Heart right ventricle (tissue), 16 donors: ENCODE measurements around the gene GHRHR. TPM values are rescaled to one million over a fixed set of nuclear protein-coding genes. Genes with fewer than 3 reads are reported as not detected.

Experiments used
- ATAC-seq, 8 donors: fragments of 200-7000 bp; cut with Tn5 transposase; one replicate each; pipeline ENCODE4 v1.9.1; 2020; ENCODE audit warnings: mild to moderate bottlenecking in 8 of 8, moderate library complexity in 8 of 8, moderate number of reproducible peaks in 1 of 8
- DNase-seq, 2 donors: peaks; one replicate each; pipeline ENCODE4 v3.0.0-alpha.2; 2020
- H3K27ac ChIP-seq, 10 donors: fragments of 200-600 bp; sonication (generic) in 2 of 10; one replicate each; pipeline versions ENCODE4 v1.5.0 to v1.8.0; 2020 to 2022; ENCODE audit warnings: mild to moderate bottlenecking in 3 of 10
- H3K27me3 ChIP-seq, 7 donors: fragments of 200-600 bp; one replicate each; pipeline ENCODE4 v1.8.0; 2021 to 2022; ENCODE audit warnings: mild to moderate bottlenecking in 2 of 7
- H3K36me3 ChIP-seq, 9 donors: fragments of 200-600 bp; sonication (generic) in 1 of 9; one replicate each; pipeline versions ENCODE4 v1.5.0 to v1.8.0; 2020 to 2022; ENCODE audit warnings: mild to moderate bottlenecking in 2 of 9
- H3K4me1 ChIP-seq, 9 donors: fragments of 200-600 bp; sonication (generic) in 1 of 9; one replicate each; pipeline versions ENCODE4 v1.5.0 to v1.8.0; 2020 to 2022; ENCODE audit warnings: mild to moderate bottlenecking in 4 of 9
- H3K4me3 ChIP-seq, 10 donors: fragments of 200-600 bp; sonication (generic) in 2 of 10; one replicate each; pipeline versions ENCODE4 v1.5.0 to v1.8.0; 2020 to 2022; ENCODE audit warnings: mild to moderate bottlenecking in 7 of 10, moderate library complexity in 2 of 10
- H3K9me3 ChIP-seq, 11 donors: fragments of 200-600 bp in 10 of 11; sonication (generic) in 2 of 11; one replicate each; pipeline versions ENCODE4 v1.5.0 to v1.8.0; 2013 to 2022; ENCODE audit warnings: mild to moderate bottlenecking in 2 of 11, control low read depth in 1 of 11, moderate library complexity in 1 of 11
- WGBS, 2 donors: extraction: QIAGEN DNeasy Blood & Tissue Kit; methylation state at CpG; one replicate each; pipeline ENCODE4 v1.1.7; 2013; ENCODE audit warnings: inconsistent platforms in 1 of 2; 5-methylcytosine and 5-hydroxymethylcytosine counted together
- intact Hi-C, 10 donors: fragments of 100-400 bp; cut with DNase I; formaldehyde crosslinking; loops; one replicate each; pipeline versions ENCODE4 v1.11.1 to v1.14.2; 2022
- polyA plus RNA-seq, 2 donors: library from polyadenylated mRNA; stranded (reverse); fragments of 200-250 nt; gene quantifications; one replicate each; pipeline ENCODE4 v1.2.3, GENCODE V29; 2013
- total RNA-seq, 10 donors: library from RNA; stranded (reverse); fragmentation: NEBNext Ultra II Directional in 3 of 10; extraction: Animal tissue kit (Norgen Biotek cat#: 25700) in 3 of 10; gene quantifications; one replicate each; pipeline versions ENCODE4 v1.2.1 to v1.2.4, GENCODE V29; 2021 to 2023
- TF ChIP-seq, protein P1 (sequence below), 9 donors: fragments of 200-600 bp; sonication (generic) in 2 of 9; IDR thresholded peaks; one replicate each; pipeline versions ENCODE4 v1.5.0 to v1.8.0; 2021 to 2022; ENCODE audit warnings: antibody characterized with exemption in 9 of 9, mild to moderate bottlenecking in 5 of 9, moderate library complexity in 1 of 9
- donor health status: Arrhythmogenic right ventricular cardiomyopathy.
- donor health status: ischemic (EF 13 %, LVEDD 7.1; RV severe dilation, severe dysfunction).
- donor health status: healthy with polysubstance abuse.
- donor health status: DM: no; HTN: yes; CAD: no.
- donor health status: DM: no; HTN: no; CAD: no.
- donor health status: ischemic (EF 25% LVEDD 6.9; RV normal size, moderate dysfunction).
- donor health status: ischemic (EF 25% LVEDD 5.7; RV mildly dilated, moderate dysfunction).
- donor health status: healthy.
- donor health status: DM: yes; HTN: yes; CAD: no.
- donor health status: Ischemic cardiomyopathy.
- donor health status: ischemic (EF 35%, LVEDD 5.7; RV mildly dilated, moderate dysfunction).
- donor health status: nonischemic (EF 11% LVEDD 7.7; RV severe dilation, severe dysfunction).
- donor health status: DM: yes; HTN: yes; CAD: no.
- donor health status: PGD.
- donor health status: ischemic (EF 29% LVEDD 5.4; RV normal size, mild dysfunction).
- donor health status: nonischemic (EF 23%, LVEDD 6.1; RV moderate dilation, normal function).

GHRHR gene
- total and polyA plus RNA-seq, 12 donors: not detected

- Histone ChIP-seq H3K27ac (no peak overlapping the region), H3K36me3 (no peaks in the 10 kb centered on the region), H3K9me3 (no peaks in the 10 kb centered on the region), H3K4me1 (peaks cover 0 to 19% (median 10%) of the 10 kb centered on the region in 9 donors), H3K4me3 (no peak overlapping the region), H3K27me3 (peaks cover 0 to 23% (median 10%) of the 10 kb centered on the region in 7 donors)
- intact Hi-C loops: loop anchor here in 6 of 10 donors (1.0 to 10.0 kb wide), 4 partner anchors 70 to 660 kb away; partner anchors contain the start of gene ADCYAP1R1 (in 1 of the 6)
- TF ChIP-seq, protein P1, sequence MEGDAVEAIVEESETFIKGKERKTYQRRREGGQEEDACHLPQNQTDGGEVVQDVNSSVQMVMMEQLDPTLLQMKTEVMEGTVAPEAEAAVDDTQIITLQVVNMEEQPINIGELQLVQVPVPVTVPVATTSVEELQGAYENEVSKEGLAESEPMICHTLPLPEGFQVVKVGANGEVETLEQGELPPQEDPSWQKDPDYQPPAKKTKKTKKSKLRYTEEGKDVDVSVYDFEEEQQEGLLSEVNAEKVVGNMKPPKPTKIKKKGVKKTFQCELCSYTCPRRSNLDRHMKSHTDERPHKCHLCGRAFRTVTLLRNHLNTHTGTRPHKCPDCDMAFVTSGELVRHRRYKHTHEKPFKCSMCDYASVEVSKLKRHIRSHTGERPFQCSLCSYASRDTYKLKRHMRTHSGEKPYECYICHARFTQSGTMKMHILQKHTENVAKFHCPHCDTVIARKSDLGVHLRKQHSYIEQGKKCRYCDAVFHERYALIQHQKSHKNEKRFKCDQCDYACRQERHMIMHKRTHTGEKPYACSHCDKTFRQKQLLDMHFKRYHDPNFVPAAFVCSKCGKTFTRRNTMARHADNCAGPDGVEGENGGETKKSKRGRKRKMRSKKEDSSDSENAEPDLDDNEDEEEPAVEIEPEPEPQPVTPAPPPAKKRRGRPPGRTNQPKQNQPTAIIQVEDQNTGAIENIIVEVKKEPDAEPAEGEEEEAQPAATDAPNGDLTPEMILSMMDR (IDR thresholded peaks at IDR 0.05): no peak
- WGBS, 2 donors: 64 to 71% methylated on average over 13 of the region's 13 CpGs
- no peak for DNase-seq
- ATAC-seq: no peak
Observed at GRCh38 chr7:30984359-30985107, 20.8 kb downstream of the GHRHR start.

DNA sequence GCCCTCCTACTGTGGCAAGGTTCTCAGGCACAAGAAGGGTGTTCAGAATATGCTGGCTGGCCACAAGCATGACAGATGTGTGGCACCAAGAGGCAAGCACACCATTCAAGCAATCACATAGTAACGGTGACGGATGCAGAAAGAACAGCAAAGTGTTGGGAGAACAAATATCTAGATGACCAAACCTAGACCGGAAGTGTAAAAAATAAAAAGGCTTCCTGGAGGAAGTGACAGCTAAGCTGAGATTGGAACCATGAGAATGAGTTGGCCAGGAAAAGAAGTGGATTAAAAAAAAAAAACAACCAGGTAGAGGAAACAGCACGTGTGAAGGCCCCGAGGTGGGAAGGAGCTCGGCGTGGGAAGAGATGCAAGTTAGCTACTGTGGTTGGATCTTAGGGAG is 22.0 kb downstream of the GHRHR start:
- 55 to 63% methylated on average over 7 of the region's 7 CpGs for WGBS, 2 donors

GRCh38 chr7:30986331-30986730 is 22.6 kb downstream of the GHRHR start:
- TF ChIP-seq, protein P1 (IDR thresholded peaks at IDR 0.05): no peak
- Histone ChIP-seq H3K9me3 (no peaks in the 10 kb centered on the region), H3K4me3 (no peak overlapping the region), H3K4me1 (peaks cover 0 to 19% (median 10%) of the 10 kb centered on the region in 9 donors), H3K27ac (no peak overlapping the region), H3K36me3 (no peaks in the 10 kb centered on the region), H3K27me3 (peaks cover 0 to 18% (median 10%) of the 10 kb centered on the region in 7 donors)
- 81 to 85% methylated on average over 8 of the region's 8 CpGs for WGBS, 2 donors
- no peak for ATAC-seq
- intact Hi-C loops: loop anchor here in 2 of 10 donors (10.0 kb wide), 2 partner anchors 68 to 658 kb away; partner anchors contain the start of gene ADCYAP1R1 (in 1 of the 2)
- no peak for DNase-seq

More for the DNA sequence above, 22.0 kb downstream of the GHRHR start:
- no peak for ATAC-seq
- no peaks in the 10 kb centered on the region for H3K36me3 ChIP-seq
- TF ChIP-seq, protein P1 (IDR thresholded peaks at IDR 0.05): no peak
- H3K9me3 ChIP-seq: no peaks in the 10 kb centered on the region
- H3K4me1 ChIP-seq: peaks cover 0 to 19% (median 10%) of the 10 kb centered on the region in 9 donors
- H3K4me3 ChIP-seq: no peak overlapping the region
- H3K27ac ChIP-seq: no peak overlapping the region
- intact Hi-C loops: loop anchor here in 4 of 10 donors (2.0 to 10.0 kb wide), 3 partner anchors 69 to 659 kb away; partner anchors contain the start of gene ADCYAP1R1 (in 1 of the 4)
- no peak for DNase-seq
- peaks cover 0 to 18% (median 10%) of the 10 kb centered on the region in 7 donors for H3K27me3 ChIP-seq

GRCh38 chr7:30986738-30987137 is 23.0 kb downstream of the GHRHR start:
- Histone ChIP-seq H3K27ac (no peak overlapping the region), H3K36me3 (no peaks in the 10 kb centered on the region), H3K9me3 (no peaks in the 10 kb centered on the region), H3K4me1 (peaks cover 0 to 19% (median 10%) of the 10 kb centered on the region in 9 donors), H3K27me3 (peaks cover 0 to 18% (median 10%) of the 10 kb centered on the region in 7 donors), H3K4me3 (no peak overlapping the region)
- TF ChIP-seq, protein P1 (IDR thresholded peaks at IDR 0.05): no peak
- intact Hi-C loops: loop anchor here in 2 of 10 donors (10.0 kb wide), 2 partner anchors 68 to 658 kb away; partner anchors contain the start of gene ADCYAP1R1 (in 1 of the 2)
- WGBS, 2 donors: 43 to 58% methylated on average over 16 of the region's 16 CpGs
- ATAC-seq (no peak), DNase-seq (no peak)
